Fibroblast of mammary gland (primary cell): Measurements from ENCODE around the gene DNAJB4.
"Not testable (repeated sequence)": the region's sequence is repeated elsewhere in the genome, so short reads cannot be mapped to it uniquely, and the experiment has no call there.

Experiments
- DNase-seq: peaks from one replicate; pipeline ENCODE4 v3.0.0-alpha.2; 2010; ENCODE audit warnings: low read depth
- H3K4me3 ChIP-seq: 2 replicates; pipeline ENCODE4 v1.5.1; 2011; ENCODE audit warnings: low read depth, mild to moderate bottlenecking, low read length, moderate library complexity; ENCODE audit not compliant: control insufficient read depth
- TF ChIP-seq, protein P1 (sequence below): conservative IDR thresholded peaks from 2 replicates; pipeline ENCODE4 v1.5.1; 2011; ENCODE audit warnings: low read depth, low read length, inconsistent platforms; ENCODE audit not compliant: control insufficient read depth, insufficient read depth

DNAJB4 gene

DNA sequence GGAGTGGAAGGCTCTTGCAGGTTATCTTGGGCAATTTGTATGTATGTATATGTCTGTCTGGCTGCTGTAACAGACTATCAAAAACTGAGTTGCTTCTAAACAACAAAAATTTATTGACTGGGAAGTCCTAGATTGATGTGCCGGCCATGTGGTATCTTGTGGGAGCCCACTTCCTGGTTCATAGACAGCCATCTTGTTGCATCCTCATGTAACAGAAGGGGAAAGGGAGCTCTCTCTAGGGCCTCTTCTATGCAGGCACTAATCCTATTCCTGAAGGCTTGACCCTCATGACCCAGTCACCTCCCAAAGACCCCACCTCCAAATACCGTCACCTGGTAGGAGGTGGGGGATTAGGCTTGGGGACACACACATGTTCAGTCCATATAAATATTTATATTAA is 50.2 kb downstream of the DNAJB4 start:
- no peak for DNase-seq
- TF ChIP-seq, protein P1, sequence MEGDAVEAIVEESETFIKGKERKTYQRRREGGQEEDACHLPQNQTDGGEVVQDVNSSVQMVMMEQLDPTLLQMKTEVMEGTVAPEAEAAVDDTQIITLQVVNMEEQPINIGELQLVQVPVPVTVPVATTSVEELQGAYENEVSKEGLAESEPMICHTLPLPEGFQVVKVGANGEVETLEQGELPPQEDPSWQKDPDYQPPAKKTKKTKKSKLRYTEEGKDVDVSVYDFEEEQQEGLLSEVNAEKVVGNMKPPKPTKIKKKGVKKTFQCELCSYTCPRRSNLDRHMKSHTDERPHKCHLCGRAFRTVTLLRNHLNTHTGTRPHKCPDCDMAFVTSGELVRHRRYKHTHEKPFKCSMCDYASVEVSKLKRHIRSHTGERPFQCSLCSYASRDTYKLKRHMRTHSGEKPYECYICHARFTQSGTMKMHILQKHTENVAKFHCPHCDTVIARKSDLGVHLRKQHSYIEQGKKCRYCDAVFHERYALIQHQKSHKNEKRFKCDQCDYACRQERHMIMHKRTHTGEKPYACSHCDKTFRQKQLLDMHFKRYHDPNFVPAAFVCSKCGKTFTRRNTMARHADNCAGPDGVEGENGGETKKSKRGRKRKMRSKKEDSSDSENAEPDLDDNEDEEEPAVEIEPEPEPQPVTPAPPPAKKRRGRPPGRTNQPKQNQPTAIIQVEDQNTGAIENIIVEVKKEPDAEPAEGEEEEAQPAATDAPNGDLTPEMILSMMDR = no peak
- no peak overlapping the region for H3K4me3 ChIP-seq

DNA sequence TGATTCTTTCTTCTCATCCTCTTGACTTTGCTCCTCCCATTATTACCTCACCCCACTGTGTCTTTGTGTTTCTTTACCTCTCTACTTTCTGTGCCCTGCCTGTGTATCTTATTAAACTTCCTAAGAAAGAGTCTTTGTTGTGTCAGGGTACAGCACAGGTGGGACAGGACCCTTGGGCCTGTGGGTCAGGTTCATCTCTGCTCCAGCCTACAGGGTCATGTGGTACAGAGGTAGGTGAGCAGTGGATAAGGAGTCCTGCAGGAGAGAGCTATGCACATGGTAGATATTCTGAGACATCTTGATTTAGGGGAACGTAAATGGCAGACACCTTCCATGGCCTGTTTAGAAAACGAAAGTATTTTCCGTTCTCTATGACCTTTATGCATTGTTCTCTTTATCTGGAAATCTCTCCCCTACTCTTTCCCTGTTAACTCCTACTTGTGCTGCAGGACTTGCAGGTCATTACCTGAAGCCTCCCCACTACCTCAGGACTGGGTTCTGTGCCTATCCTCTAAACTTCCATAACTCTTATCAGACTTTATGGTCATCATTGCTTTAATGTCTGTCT is 50.9 kb downstream of the DNAJB4 start:
- H3K4me3 ChIP-seq = no peak overlapping the region
- TF ChIP-seq, protein P1 = no peak
- no peak for DNase-seq

DNA sequence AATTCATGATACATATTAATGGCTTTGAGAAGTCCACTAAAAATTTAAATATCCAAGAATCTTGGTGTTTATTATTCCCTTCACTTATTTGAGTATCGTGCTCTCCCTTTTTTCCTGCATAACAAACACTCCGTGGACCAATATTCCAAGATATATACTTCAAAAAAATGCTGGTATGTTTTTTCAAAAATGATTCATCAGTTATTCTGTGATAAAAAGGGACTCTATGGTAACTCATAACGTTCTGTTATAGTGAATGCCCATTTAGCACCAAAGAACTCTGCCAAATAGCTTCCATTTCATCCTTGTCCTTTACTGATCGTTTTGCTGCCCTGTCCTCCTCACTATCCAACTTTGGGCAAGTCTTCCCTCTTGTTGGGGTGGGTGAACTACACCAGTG is 53.9 kb downstream of the DNAJB4 start:
- TF ChIP-seq, protein P1 = no peak
- no peak for DNase-seq
- H3K4me3 ChIP-seq = no peak overlapping the region

DNA sequence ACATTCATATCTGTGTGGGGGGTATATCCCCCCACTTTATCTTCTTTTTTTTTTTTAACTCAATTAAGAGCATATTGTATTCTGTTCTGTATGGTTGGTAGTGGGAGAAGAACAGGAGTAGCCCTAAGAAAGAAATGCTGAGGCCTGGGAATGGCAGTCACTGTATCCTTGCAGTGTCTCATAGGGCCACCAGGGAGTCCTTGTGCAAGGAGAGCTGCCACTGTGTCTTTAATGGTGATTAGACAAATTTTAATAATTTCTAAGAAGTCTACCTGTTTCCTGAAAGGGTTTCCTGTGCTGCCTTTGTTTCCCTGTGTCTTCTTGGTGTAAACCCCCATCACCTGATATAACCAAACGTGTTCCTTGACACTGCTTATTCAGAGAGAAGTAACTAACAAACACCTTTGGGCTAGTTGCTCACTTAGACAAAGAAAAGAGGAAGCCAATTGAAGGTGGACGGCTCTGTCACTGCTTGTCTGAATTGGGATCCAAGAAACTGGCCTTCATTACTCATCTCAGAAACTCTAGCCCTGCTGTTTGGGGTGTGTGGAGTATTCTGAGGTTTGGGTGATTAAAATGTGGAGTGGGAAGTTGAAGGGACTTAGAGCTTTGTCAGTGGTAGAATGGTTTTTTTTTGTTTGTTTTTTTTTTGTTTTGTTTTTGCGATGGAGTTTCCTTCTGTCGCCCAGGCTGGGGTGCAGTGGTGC is 56.3 kb downstream of the DNAJB4 start:
- DNase-seq = no peak
- no peak overlapping the region for H3K4me3 ChIP-seq
- TF ChIP-seq, protein P1 = no peak

DNA sequence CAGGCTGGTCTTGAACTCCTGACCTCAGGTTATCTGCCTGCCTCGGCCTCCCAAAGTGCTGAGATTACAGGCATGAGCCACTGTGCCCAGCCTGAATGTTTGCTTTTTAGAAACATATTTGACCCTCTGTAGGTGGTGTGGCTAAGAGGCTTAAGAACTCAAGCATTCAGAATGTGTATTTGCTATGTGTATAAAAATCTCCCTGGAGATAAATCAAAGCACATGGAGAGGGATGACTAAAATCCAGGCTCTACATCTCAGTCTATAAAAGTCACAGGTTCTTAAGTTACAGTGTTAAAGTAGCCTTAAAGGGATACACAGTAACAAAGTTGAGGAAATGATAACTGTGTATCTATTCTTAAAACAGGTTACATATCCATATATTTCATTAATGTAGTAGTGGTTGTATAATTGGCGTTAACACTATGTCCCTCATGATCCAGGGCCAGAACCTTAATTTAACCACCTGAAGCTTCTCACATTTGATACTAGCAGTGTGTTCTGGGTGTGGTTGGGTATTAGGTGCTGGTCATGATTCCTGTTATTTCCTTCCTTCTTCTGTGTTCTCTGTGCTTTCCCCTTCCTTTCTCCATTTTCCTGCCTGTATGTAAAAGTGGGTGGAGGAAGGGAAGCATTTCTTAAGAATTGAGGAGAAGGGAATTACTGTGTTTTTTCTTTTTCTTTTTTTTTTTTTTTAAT is 57.2 kb downstream of the DNAJB4 start:
- H3K4me3 ChIP-seq = no peak overlapping the region
- TF ChIP-seq, protein P1 = no peak
- DNase-seq = peak; percentile 90

DNA sequence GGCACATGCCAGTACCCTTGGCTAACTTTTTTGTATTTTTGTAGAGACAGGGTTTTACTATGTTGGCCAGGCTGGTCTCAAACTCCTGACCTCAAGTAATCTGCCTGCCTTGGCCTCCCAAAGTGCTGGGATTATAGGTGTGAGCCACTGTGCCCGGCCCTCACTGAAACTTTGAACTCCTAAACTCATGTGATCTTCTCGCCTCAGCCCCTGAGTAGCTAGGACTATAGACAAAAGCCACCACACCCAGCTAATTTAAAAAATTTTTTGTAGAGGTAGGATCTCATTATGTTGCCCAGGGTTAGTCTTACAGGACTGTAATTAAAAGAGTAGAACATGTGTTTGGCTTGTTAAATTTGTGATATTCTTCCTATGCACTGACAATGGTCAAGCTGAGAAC is 60.1 kb downstream of the DNAJB4 start:
- H3K4me3 ChIP-seq, DNase-seq: not testable (repeated sequence)
